DOHH2 (cell line): ENCODE data around the gene TRIP10.

ENCODE experiments used
- H3F3A ChIP-seq: fragments of 200-600 bp; sonication (generic), shearing (Covaris generic); 2 replicates; pipeline ENCODE4 v1.6.0; 2016; ENCODE audit warnings: antibody characterized with exemption, mild to moderate bottlenecking; ENCODE audit not compliant: control insufficient read depth, insufficient read depth
- H3K27ac ChIP-seq: fragments of 200-600 bp; sonication (generic); 2 replicates; pipeline ENCODE4 v1.5.1; 2014; ENCODE audit warnings: low read depth, mild to moderate bottlenecking, low read length, moderate library complexity
- H3K27me3 ChIP-seq: fragments of 200-600 bp; sonication (generic); 2 replicates; pipeline ENCODE4 v1.6.1; 2014; ENCODE audit warnings: mild to moderate bottlenecking, low read length, mixed read lengths; ENCODE audit not compliant: control insufficient read depth
- H3K36me3 ChIP-seq: fragments of 200-600 bp; sonication (generic); 2 replicates; pipeline ENCODE4 v1.6.1; 2014; ENCODE audit warnings: mild to moderate bottlenecking, low read length, moderate library complexity, mixed read lengths; ENCODE audit not compliant: control insufficient read depth
- H3K4me1 ChIP-seq: fragments of 200-600 bp; sonication (generic); 2 replicates; pipeline ENCODE4 v1.6.1; 2014; ENCODE audit warnings: mild to moderate bottlenecking, low read length, mixed read lengths; ENCODE audit not compliant: control insufficient read depth
- H3K4me2 ChIP-seq: fragments of 200-600 bp; sonication (generic); 2 replicates; pipeline ENCODE4 v1.6.0; 2014; ENCODE audit warnings: mild to moderate bottlenecking, low read length, moderate library complexity
- H3K4me3 ChIP-seq: fragments of 200-600 bp; sonication (generic); 2 replicates; pipeline ENCODE4 v1.5.1; 2014; ENCODE audit warnings: mild to moderate bottlenecking, low read length, mixed read lengths
- H3K79me2 ChIP-seq: fragments of 200-600 bp; sonication (generic); 2 replicates; pipeline ENCODE4 v1.6.1; 2014; ENCODE audit warnings: mild to moderate bottlenecking, low read length, mixed read lengths; ENCODE audit not compliant: control insufficient read depth
- H3K9me2 ChIP-seq: fragments of 200-600 bp; sonication (generic); replicated peaks from 2 replicates; pipeline ENCODE4 v1.6.1; 2014; ENCODE audit warnings: mild to moderate bottlenecking, low read length, mixed read lengths; ENCODE audit not compliant: control insufficient read depth
- H3K9me3 ChIP-seq: fragments of 200-600 bp; sonication (generic); 2 replicates; pipeline ENCODE4 v1.6.1; 2014; ENCODE audit warnings: antibody characterized with exemption, low read length, mixed read lengths; ENCODE audit not compliant: control insufficient read depth, insufficient read depth
- H4K20me1 ChIP-seq: fragments of 200-600 bp; sonication (generic); 2 replicates; pipeline ENCODE4 v1.6.0; 2014; ENCODE audit warnings: low read depth, mild to moderate bottlenecking, antibody characterized with exemption, low read length, moderate library complexity; ENCODE audit not compliant: control insufficient read depth, insufficient read depth
- EZH2phosphoT487 ChIP-seq: fragments of 200-600 bp; sonication (generic); IDR thresholded peaks from 2 replicates; pipeline ENCODE4 v1.6.1; 2017; ENCODE audit warnings: borderline replicate concordance, mild to moderate bottlenecking, antibody characterized with exemption, low read length, moderate library complexity, mixed read lengths
- TF ChIP-seq, protein P1 (sequence below): fragments of 200-600 bp; sonication (generic); IDR thresholded peaks from one replicate; pipeline ENCODE4 v1.5.1; 2014; ENCODE audit warnings: antibody characterized with exemption, mild to moderate bottlenecking, low read depth, low read length; ENCODE audit not compliant: poor library complexity, severe bottlenecking

TRIP10 gene

DNA sequence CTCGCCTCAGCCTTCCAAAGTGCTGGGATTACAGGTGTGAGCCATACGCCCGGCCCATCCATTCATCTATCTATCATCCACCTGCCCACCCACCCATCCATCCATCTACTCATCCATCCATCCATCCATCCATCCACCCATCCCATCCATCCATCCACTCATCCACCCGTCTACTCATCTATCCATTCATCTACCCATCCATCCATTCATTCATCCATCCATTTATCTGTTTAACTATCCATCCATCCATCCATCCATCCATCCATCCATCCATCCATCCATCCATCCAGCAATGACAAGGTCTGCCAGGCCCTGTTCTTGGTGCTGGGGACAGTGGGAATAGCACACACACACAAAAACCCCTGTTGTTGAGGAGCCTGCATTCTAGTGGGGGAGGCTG is 37.5 kb downstream of the TRIP10 start:
- Histone ChIP-seq H3K4me2 (no peak overlapping the region), H3K27ac (no peak overlapping the region), H3K9me3 (no peaks in the 10 kb centered on the region), H3K4me1 (peaks cover 37% of the 10 kb centered on the region), H3F3A (peaks cover 4% of the 10 kb centered on the region; the same call in 1 of the 2 replicates), H3K4me3 (no peak overlapping the region), H4K20me1 (peaks cover 11% of the 10 kb centered on the region), H3K9me2 (no peaks in the 10 kb centered on the region), H3K36me3 (peaks cover 35% of the 10 kb centered on the region), H3K27me3 (no peaks in the 10 kb centered on the region), H3K79me2 (peaks cover 89% of the 10 kb centered on the region)
- TF ChIP-seq EZH2phosphoT487 = no peak
- TF ChIP-seq, protein P1, sequence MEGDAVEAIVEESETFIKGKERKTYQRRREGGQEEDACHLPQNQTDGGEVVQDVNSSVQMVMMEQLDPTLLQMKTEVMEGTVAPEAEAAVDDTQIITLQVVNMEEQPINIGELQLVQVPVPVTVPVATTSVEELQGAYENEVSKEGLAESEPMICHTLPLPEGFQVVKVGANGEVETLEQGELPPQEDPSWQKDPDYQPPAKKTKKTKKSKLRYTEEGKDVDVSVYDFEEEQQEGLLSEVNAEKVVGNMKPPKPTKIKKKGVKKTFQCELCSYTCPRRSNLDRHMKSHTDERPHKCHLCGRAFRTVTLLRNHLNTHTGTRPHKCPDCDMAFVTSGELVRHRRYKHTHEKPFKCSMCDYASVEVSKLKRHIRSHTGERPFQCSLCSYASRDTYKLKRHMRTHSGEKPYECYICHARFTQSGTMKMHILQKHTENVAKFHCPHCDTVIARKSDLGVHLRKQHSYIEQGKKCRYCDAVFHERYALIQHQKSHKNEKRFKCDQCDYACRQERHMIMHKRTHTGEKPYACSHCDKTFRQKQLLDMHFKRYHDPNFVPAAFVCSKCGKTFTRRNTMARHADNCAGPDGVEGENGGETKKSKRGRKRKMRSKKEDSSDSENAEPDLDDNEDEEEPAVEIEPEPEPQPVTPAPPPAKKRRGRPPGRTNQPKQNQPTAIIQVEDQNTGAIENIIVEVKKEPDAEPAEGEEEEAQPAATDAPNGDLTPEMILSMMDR = no peak

DNA sequence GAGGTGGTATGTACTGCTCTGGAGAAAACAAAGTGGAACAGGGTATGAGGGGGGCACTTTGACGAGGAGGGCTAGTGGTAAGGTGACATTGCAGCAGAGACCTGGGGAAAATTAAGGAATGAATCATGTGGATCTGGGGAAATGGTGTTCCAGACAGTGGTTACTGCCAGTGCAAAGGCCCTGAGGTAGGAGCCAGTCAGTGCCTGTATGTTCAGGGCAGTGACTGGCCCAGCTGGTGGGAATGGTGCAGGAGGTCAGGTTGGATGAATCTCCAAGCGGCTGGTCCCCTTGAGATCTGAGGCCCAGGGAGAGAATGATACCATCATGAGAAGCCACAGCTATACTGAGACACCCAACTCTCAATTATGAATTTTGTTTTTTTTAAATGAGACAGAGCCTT is 38.0 kb downstream of the TRIP10 start:
- H3K4me2 ChIP-seq = no peak overlapping the region
- no peaks in the 10 kb centered on the region for H3K9me2 ChIP-seq
- peaks cover 11% of the 10 kb centered on the region for H4K20me1 ChIP-seq
- H3K4me3 ChIP-seq = no peak overlapping the region
- TF ChIP-seq, protein P1 = no peak
- no peak for TF ChIP-seq EZH2phosphoT487
- peaks cover 33% of the 10 kb centered on the region for H3K4me1 ChIP-seq
- H3K79me2 ChIP-seq = peaks cover 92% of the 10 kb centered on the region
- H3K9me3 ChIP-seq = no peaks in the 10 kb centered on the region
- peaks cover 35% of the 10 kb centered on the region for H3K36me3 ChIP-seq
- H3K27ac ChIP-seq = no peak overlapping the region
- peaks cover 4% of the 10 kb centered on the region; the same call in 1 of the 2 replicates for H3F3A ChIP-seq
- H3K27me3 ChIP-seq = no peaks in the 10 kb centered on the region

DNA sequence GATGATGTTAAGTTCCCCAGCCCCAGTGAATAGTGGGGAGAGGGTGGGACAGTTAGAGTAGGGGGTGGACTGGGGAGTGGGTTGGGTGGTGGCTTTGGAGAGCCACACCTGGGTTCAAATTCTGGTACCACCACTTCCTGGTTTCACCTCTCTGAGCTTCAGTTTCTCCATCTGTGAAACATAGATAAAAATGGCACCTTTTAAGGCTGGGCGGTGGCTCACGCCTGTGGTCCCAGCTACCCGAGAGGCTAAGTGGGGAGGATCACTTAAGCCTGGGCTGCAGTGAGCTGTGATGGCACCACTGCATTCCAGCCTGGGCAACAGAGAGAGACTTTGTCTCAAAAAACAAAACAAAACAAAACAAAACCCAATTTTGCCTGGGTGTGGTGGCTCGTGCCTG is 38.9 kb downstream of the TRIP10 start:
- no peak overlapping the region for H3K4me3 ChIP-seq
- H4K20me1 ChIP-seq = peaks cover 11% of the 10 kb centered on the region
- TF ChIP-seq, protein P1 = no peak
- TF ChIP-seq EZH2phosphoT487 = no peak
- no peaks in the 10 kb centered on the region for H3K9me2 ChIP-seq
- H3F3A ChIP-seq = no peaks in the 10 kb centered on the region
- no peak overlapping the region for H3K27ac ChIP-seq
- H3K36me3 ChIP-seq = peaks cover 28% of the 10 kb centered on the region
- peaks cover 90% of the 10 kb centered on the region for H3K79me2 ChIP-seq
- H3K9me3 ChIP-seq = no peaks in the 10 kb centered on the region
- H3K4me1 ChIP-seq = peaks cover 33% of the 10 kb centered on the region
- no peak overlapping the region for H3K4me2 ChIP-seq
- H3K27me3 ChIP-seq = no peaks in the 10 kb centered on the region

DNA sequence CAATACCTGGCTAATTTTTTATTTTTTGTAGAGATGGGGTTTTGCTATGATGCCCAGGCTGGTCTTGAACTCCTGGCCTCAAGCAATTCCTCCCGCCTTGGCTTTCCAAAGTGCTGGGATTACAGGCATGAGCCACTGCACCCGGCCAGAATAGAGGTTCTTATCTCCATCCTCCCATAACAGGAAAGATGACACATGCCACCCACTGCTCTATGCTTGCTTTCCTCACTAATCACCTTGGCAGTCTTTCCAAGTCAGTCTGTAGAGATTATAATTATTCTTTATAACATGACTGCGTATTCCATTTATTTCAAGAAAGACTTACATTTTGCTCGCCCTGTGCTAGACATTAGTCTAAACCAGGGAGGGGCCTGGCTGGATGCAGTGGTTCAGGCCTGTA is 39.7 kb downstream of the TRIP10 start:
- Histone ChIP-seq H3K4me1 (peaks cover 33% of the 10 kb centered on the region), H3K4me3 (no peak overlapping the region), H3K9me3 (no peaks in the 10 kb centered on the region), H3K4me2 (no peak overlapping the region), H3K9me2 (no peaks in the 10 kb centered on the region), H3K79me2 (peaks cover 93% of the 10 kb centered on the region), H3F3A (no peaks in the 10 kb centered on the region), H3K36me3 (peaks cover 27% of the 10 kb centered on the region), H3K27ac (no peak overlapping the region), H4K20me1 (peaks cover 11% of the 10 kb centered on the region), H3K27me3 (no peaks in the 10 kb centered on the region)
- TF ChIP-seq, protein P1 = no peak
- no peak for TF ChIP-seq EZH2phosphoT487
